Middle frontal gyrus (tissue), 1 donor: ENCODE measurements around the gene ABLIM1.

ENCODE experiments used
- DNase-seq: peaks from one replicate; pipeline ENCODE4 v3.0.0-alpha.2; 2015; ENCODE audit warnings: low spot score; ENCODE audit errors: extremely low spot score

ABLIM1 gene

GRCh38 chr10:114680543-114681117, 22.6 kb upstream of the ABLIM1 start:
- DNase-seq: no peak

- DNase-seq: no peak
Observed at GRCh38 chr10:114679552-114679951, 21.5 kb upstream of the ABLIM1 start.

- DNase-seq: no peak
Observed at GRCh38 chr10:114678820-114679219, 20.7 kb upstream of the ABLIM1 start.

GRCh38 chr10:114678336-114678735, 20.3 kb upstream of the ABLIM1 start:
- DNase-seq: no peak

GRCh38 chr10:114674346-114674745, 16.3 kb upstream of the ABLIM1 start:
- DNase-seq: no peak

- DNase-seq: no peak
Observed at GRCh38 chr10:114669648-114670047, 11.6 kb upstream of the ABLIM1 start.

- no peak for DNase-seq
Observed at GRCh38 chr10:114668375-114669080, 10.5 kb upstream of the ABLIM1 start.

- DNase-seq: no peak
Observed at GRCh38 chr10:114665873-114666272, 7.8 kb upstream of the ABLIM1 start.

- no peak for DNase-seq
Observed at GRCh38 chr10:114665406-114665805, 7.3 kb upstream of the ABLIM1 start.

GRCh38 chr10:114664127-114664526, 6.1 kb upstream of the ABLIM1 start:
- no peak for DNase-seq

GRCh38 chr10:114663626-114664025, 5.6 kb upstream of the ABLIM1 start:
- no peak for DNase-seq

GRCh38 chr10:114662646-114663217, 4.7 kb upstream of the ABLIM1 start:
- no peak for DNase-seq

GRCh38 chr10:114661212-114661880, 3.3 kb upstream of the ABLIM1 start:
- no peak for DNase-seq

- DNase-seq: no peak
Observed at GRCh38 chr10:114655671-114656070, 2.4 kb downstream of the ABLIM1 start.

GRCh38 chr10:114654822-114655575, 3.1 kb downstream of the ABLIM1 start:
- DNase-seq: no peak

- DNase-seq: no peak
Observed at GRCh38 chr10:114653926-114654325, 4.1 kb downstream of the ABLIM1 start.

GRCh38 chr10:114652402-114653368, 5.4 kb downstream of the ABLIM1 start:
- no peak for DNase-seq

- DNase-seq: no peak
Observed at GRCh38 chr10:114650831-114651230, 7.2 kb downstream of the ABLIM1 start.

GRCh38 chr10:114650266-114650665, 7.8 kb downstream of the ABLIM1 start:
- no peak for DNase-seq

- DNase-seq: no peak
Observed at GRCh38 chr10:114649217-114649903, 8.7 kb downstream of the ABLIM1 start.
